Lower leg skin (tissue), 4 donors: ENCODE results near the gene GSTP1. TPM values are rescaled to one million over a fixed set of nuclear protein-coding genes. Genes with fewer than 3 reads are reported as not detected.

Experiments used
- DNase-seq, 2 donors: peaks; one replicate each; pipeline ENCODE4 v3.0.0-alpha.2; 2019; ENCODE audit warnings: low spot score in 2 of 2
- H3K4me3 ChIP-seq: fragments of 200-600 bp; sonication (generic); 2 replicates; pipeline ENCODE4 v1.5.1; 2017; ENCODE audit warnings: mild to moderate bottlenecking, low read depth; ENCODE audit not compliant: poor library complexity, severe bottlenecking
- POLR2A ChIP-seq, 2 donors: fragments of 450-650 bp; IDR thresholded peaks; one replicate each; pipeline ENCODE4 v1.6.1; 2016 to 2017; ENCODE audit warnings: antibody characterized with exemption in 2 of 2, mild to moderate bottlenecking in 1 of 2, moderate library complexity in 1 of 2
- WGBS, 2 donors: methylation state at CpG; one replicate each; pipeline ENCODE4 v1.1.5; 2018; 5-methylcytosine and 5-hydroxymethylcytosine counted together
- intact Hi-C: fragments of 100-400 bp; cut with DNase I; formaldehyde crosslinking; loops from one replicate; pipeline ENCODE4 v1.15.0; 2023; ENCODE audit warnings: low total_unique reads
- total RNA-seq, 4 donors: library from RNA; depleted of rRNA; stranded (reverse); fragments of >200 nt; gene quantifications; one replicate each; pipeline ENCODE4 v1.1.0, GENCODE V29; 2016
- TF ChIP-seq, protein P1 (sequence below), 3 donors: fragments of 450-650 bp; IDR thresholded peaks; one replicate each; pipeline ENCODE4 v1.5.1; 2016; ENCODE audit warnings: antibody characterized with exemption in 3 of 3, mild to moderate bottlenecking in 3 of 3, moderate library complexity in 2 of 3

The GSTP1 gene
- total RNA-seq, 4 donors from 2014 or later, result 1,126 to 2,386 (median 2,019) TPM

DNA sequence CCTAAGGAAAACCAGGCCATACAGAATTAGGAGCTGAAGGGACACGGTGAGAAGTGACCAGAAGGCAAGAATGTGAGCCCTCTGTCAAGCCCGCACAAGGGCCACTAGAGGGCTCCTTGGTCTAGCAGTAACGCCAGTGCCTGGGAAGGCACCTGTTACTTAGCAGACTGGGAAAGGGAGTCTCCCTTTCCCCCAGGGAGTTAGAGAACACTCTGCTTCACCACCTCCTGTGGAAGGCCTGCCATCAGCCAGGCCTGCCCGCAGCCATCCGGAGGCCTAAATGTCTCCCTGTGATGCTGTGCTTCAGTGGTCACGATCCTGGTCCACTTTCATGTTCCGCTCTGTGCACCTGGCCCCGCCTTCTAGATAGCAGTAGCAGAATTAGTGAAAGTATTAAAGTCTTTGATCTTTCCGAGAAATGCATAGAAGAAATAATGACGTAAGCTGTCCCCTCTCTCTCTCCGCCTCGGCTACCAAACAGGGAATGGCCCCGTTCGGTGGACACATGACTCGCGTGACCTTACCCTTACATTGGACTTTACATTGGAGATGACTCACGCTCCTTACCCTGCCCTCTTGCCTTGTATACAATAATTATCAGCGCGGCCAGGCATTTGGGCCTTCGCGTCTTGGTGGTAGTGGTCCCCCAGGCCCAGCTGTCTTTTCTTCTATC, 10.7 kb upstream of the GSTP1 start:
- no peak for TF ChIP-seq POLR2A (IDR thresholded peaks at IDR 0.05)
- TF ChIP-seq, protein P1, sequence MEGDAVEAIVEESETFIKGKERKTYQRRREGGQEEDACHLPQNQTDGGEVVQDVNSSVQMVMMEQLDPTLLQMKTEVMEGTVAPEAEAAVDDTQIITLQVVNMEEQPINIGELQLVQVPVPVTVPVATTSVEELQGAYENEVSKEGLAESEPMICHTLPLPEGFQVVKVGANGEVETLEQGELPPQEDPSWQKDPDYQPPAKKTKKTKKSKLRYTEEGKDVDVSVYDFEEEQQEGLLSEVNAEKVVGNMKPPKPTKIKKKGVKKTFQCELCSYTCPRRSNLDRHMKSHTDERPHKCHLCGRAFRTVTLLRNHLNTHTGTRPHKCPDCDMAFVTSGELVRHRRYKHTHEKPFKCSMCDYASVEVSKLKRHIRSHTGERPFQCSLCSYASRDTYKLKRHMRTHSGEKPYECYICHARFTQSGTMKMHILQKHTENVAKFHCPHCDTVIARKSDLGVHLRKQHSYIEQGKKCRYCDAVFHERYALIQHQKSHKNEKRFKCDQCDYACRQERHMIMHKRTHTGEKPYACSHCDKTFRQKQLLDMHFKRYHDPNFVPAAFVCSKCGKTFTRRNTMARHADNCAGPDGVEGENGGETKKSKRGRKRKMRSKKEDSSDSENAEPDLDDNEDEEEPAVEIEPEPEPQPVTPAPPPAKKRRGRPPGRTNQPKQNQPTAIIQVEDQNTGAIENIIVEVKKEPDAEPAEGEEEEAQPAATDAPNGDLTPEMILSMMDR (IDR thresholded peaks at IDR 0.05), result peak in 1 of 3 donors; percentile 21
- H3K4me3 ChIP-seq, result no peak overlapping the region
- WGBS, 2 donors, result 59 to 64% methylated on average over 21 of the region's 21 CpGs
- intact Hi-C loops, result no loop called here
- DNase-seq, result no peak

DNA sequence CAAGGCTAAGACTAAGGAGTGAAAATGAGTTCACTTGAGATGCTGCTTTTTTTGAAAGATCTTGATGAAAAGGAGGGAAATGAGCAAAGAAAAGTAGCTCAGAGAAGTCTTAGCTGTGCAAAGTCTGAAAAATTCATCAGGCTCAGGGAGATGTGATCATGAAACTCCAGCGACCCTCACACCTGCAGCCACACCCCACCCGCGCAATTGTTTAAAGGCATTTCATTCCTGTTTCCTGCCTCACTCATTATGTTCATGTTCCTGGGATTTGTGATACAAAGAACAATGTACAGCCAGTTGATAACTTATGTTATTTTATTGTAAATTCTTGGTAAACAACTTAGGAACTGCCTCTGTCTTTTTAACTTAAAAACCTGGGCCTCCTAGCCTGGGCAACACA, 8.7 kb upstream of the GSTP1 start:
- intact Hi-C loops, result no loop called here
- H3K4me3 ChIP-seq, result no peak overlapping the region
- WGBS, 2 donors, result 48 to 53% methylated on average over 3 of the region's 3 CpGs
- TF ChIP-seq, protein P1 (IDR thresholded peaks at IDR 0.05), result no peak
- no peak for TF ChIP-seq POLR2A (IDR thresholded peaks at IDR 0.05)
- no peak for DNase-seq

GRCh38 chr11:67576735-67577475, 6.7 kb upstream of the GSTP1 start:
- no peak for TF ChIP-seq POLR2A (IDR thresholded peaks at IDR 0.05)
- TF ChIP-seq, protein P1 (IDR thresholded peaks at IDR 0.05), result no peak
- no peak overlapping the region for H3K4me3 ChIP-seq
- intact Hi-C loops, result no loop called here
- DNase-seq, result no peak
- 65 to 68% methylated on average over 14 of the region's 14 CpGs for WGBS, 2 donors

- DNase-seq, result no peak
- TF ChIP-seq, protein P1 (IDR thresholded peaks at IDR 0.05), result no peak
- TF ChIP-seq POLR2A (IDR thresholded peaks at IDR 0.05), result no peak
- intact Hi-C loops, result no loop called here
- 68 to 87% methylated on average over 6 of the region's 6 CpGs for WGBS, 2 donors
- H3K4me3 ChIP-seq, result no peak overlapping the region
These were observed 5.7 kb upstream of the GSTP1 start for GRCh38 chr11:67577951-67578350.

DNA sequence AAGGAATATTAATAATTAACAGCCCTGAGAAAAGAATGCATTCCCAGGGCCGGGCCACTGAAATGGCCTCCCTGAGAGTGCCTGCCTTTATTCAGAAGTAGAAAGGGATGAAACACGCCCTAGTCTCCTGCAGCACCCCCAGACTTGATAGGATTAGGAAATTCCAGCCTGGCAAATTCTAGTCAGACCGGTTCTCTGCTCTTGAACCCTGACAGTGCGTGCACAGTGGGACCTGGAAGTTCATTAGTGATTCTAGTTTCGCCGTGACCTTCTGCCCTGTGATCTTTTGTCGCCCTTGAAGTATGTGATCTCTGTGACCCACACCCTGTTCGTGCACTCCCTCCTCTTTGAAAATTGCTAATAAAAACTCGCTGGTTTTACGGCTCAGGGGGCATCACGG, 2.1 kb upstream of the GSTP1 start:
- WGBS, 2 donors, result 33 to 37% methylated on average over 11 of the region's 11 CpGs
- intact Hi-C loops, result no loop called here
- DNase-seq, result no peak
- TF ChIP-seq POLR2A (IDR thresholded peaks at IDR 0.05), result no peak
- TF ChIP-seq, protein P1 (IDR thresholded peaks at IDR 0.05), result no peak
- no peak overlapping the region for H3K4me3 ChIP-seq
